HEK293 (cell line): ENCODE data around the gene ZFPM1.

ENCODE experiments used
- CTCF ChIA-PET: fragments of 350-600 bp; formaldehyde crosslinking; extraction: SDS; loops from one replicate; lab custom pipeline; 2021; ENCODE audit warnings: antibody characterized with exemption; lab: Yijun Ruan, JAX
- POLR2A ChIA-PET: fragments of 300-600 bp; formaldehyde crosslinking; extraction: SDS; loops from one replicate; lab custom pipeline; 2020; ENCODE audit warnings: antibody characterized with exemption, inconsistent platforms; lab: Yijun Ruan, JAX
- H3K27ac ChIP-seq: fragments of 200-500 bp; sonication (Bioruptor generic); 2 replicates; pipeline ENCODE4 v1.5.1; 2014; ENCODE audit warnings: low read depth, low read length, control low read depth, inconsistent platforms; ENCODE audit errors: extremely low read depth
- H3K36me3 ChIP-seq, 2 experiments: fragments of 200-500 bp in 1 of 2; sonication (Bioruptor generic) in 1 of 2; 1 replicate in 1 of 2; 2 replicates in 1 of 2; pipeline ENCODE4 v1.5.1; 2014 to 2017; ENCODE audit warnings: inconsistent platforms in 2 of 2, low read length in 2 of 2; ENCODE audit not compliant: control insufficient read depth in 2 of 2, insufficient read depth in 1 of 2
- H3K4me1 ChIP-seq: fragments of 200-500 bp; sonication (Bioruptor generic); 2 replicates; pipeline ENCODE4 v1.5.1; 2014; ENCODE audit warnings: mild to moderate bottlenecking, low read length, inconsistent platforms; ENCODE audit not compliant: control insufficient read depth, insufficient read depth
- H3K4me3 ChIP-seq: 2 replicates; pipeline ENCODE4 v1.5.1; 2011; ENCODE audit warnings: low read depth, mild to moderate bottlenecking, control low read depth, low read length, moderate library complexity
- H3K9me3 ChIP-seq: fragments of 200-500 bp; sonication (Bioruptor generic); 2 replicates; pipeline ENCODE4 v1.5.1; 2014; ENCODE audit warnings: low read depth, low read length, inconsistent platforms; ENCODE audit not compliant: control insufficient read depth, insufficient read depth
- HOXA7 ChIP-seq: sonication (generic); formaldehyde crosslinking; IDR thresholded peaks from 2 replicates; pipeline ENCODE4 v1.8.1; 2022; ENCODE audit warnings: missing genetic modification reagents, borderline replicate concordance
- MEIS1 ChIP-seq: sonication (generic); formaldehyde crosslinking; IDR thresholded peaks from 2 replicates; pipeline ENCODE4 v1.8.1; 2022; ENCODE audit warnings: missing genetic modification reagents, mild to moderate bottlenecking, borderline replicate concordance
- SALL2 ChIP-seq: fragments of 450-650 bp; formaldehyde crosslinking; IDR thresholded peaks from 2 replicates; pipeline ENCODE4 v1.5.0; 2017; ENCODE audit warnings: missing biosample characterization, mild to moderate bottlenecking, missing genetic modification characterization, borderline replicate concordance
- WT1 ChIP-seq: fragments of 450-650 bp; formaldehyde crosslinking; IDR thresholded peaks from 2 replicates; pipeline ENCODE4 v1.5.1; 2016; ENCODE audit warnings: missing biosample characterization, missing genetic modification characterization
- YY2 ChIP-seq: fragments of 450-650 bp; formaldehyde crosslinking; IDR thresholded peaks from 2 replicates; pipeline ENCODE4 v1.5.1; 2016; ENCODE audit warnings: missing biosample characterization, missing genetic modification characterization
- ZBTB17 ChIP-seq: fragments of 450-650 bp; formaldehyde crosslinking; IDR thresholded peaks from 2 replicates; pipeline ENCODE4 v1.5.1; 2016; ENCODE audit warnings: missing biosample characterization, missing genetic modification characterization
- ZFHX2 ChIP-seq: fragments of 450-650 bp; formaldehyde crosslinking; conservative IDR thresholded peaks from 2 replicates; pipeline ENCODE4 v1.5.1; 2016; ENCODE audit warnings: missing biosample characterization, missing genetic modification characterization
- ZNF140 ChIP-seq: fragments of 450-650 bp; formaldehyde crosslinking; IDR thresholded peaks from 2 replicates; pipeline ENCODE4 v1.5.1; 2016; ENCODE audit warnings: missing biosample characterization, missing genetic modification characterization
- ZNF19 ChIP-seq: fragments of 450-650 bp; formaldehyde crosslinking; IDR thresholded peaks from 2 replicates; pipeline ENCODE4; 2016; ENCODE audit warnings: missing biosample characterization, missing genetic modification characterization, low read depth
- ZNF354C ChIP-seq: fragments of 450-650 bp; formaldehyde crosslinking; IDR thresholded peaks from 2 replicates; pipeline ENCODE4 v1.5.1; 2016; ENCODE audit warnings: missing biosample characterization, missing genetic modification characterization, low read depth, borderline replicate concordance
- ZNF366 ChIP-seq: fragments of 450-650 bp; formaldehyde crosslinking; conservative IDR thresholded peaks from 2 replicates; pipeline ENCODE4 v1.5.1; 2016; ENCODE audit warnings: missing biosample characterization, missing genetic modification characterization
- ZNF391 ChIP-seq: fragments of 450-650 bp; formaldehyde crosslinking; IDR thresholded peaks from 2 replicates; pipeline ENCODE4 v1.5.1; 2016; ENCODE audit warnings: low read depth, missing biosample characterization, missing genetic modification characterization, borderline replicate concordance
- ZNF433 ChIP-seq: fragments of 450-650 bp; formaldehyde crosslinking; IDR thresholded peaks from 2 replicates; pipeline ENCODE4 v1.5.1; 2016; ENCODE audit warnings: missing biosample characterization, missing genetic modification characterization, low read depth
- ZNF473 ChIP-seq: fragments of 450-650 bp; formaldehyde crosslinking; IDR thresholded peaks from 2 replicates; pipeline ENCODE4 v1.5.1; 2017; ENCODE audit warnings: missing biosample characterization, missing genetic modification characterization
- ZNF48 ChIP-seq: fragments of 450-650 bp; formaldehyde crosslinking; IDR thresholded peaks from 2 replicates; pipeline ENCODE4 v1.5.1; 2016; ENCODE audit warnings: missing biosample characterization, missing genetic modification characterization
- ZNF548 ChIP-seq: fragments of 450-650 bp; formaldehyde crosslinking; IDR thresholded peaks from 2 replicates; pipeline ENCODE4 v1.5.1; 2016; ENCODE audit warnings: missing biosample characterization, missing genetic modification characterization
- ZNF654 ChIP-seq: fragments of 450-650 bp; formaldehyde crosslinking; IDR thresholded peaks from 2 replicates; pipeline ENCODE4 v1.5.1; 2016; ENCODE audit warnings: low read depth, missing biosample characterization, missing genetic modification characterization
- ZNF658 ChIP-seq: fragments of 450-650 bp; formaldehyde crosslinking; IDR thresholded peaks from 2 replicates; pipeline ENCODE4; 2016; ENCODE audit warnings: missing biosample characterization, missing genetic modification characterization
- ZNF777 ChIP-seq: fragments of 450-650 bp; formaldehyde crosslinking; IDR thresholded peaks from 2 replicates; pipeline ENCODE4 v1.5.1; 2017; ENCODE audit warnings: missing biosample characterization, missing genetic modification characterization, borderline replicate concordance
- TF ChIP-seq, protein P1 (sequence below): fragments of 450-650 bp; formaldehyde crosslinking; IDR thresholded peaks from 2 replicates; pipeline ENCODE4 v1.5.1; 2016; ENCODE audit warnings: missing biosample characterization, missing genetic modification characterization
- TF ChIP-seq, protein P2 (sequence below): fragments of 450-650 bp; formaldehyde crosslinking; IDR thresholded peaks from 2 replicates; pipeline ENCODE4 v1.5.1; 2016; ENCODE audit warnings: missing biosample characterization, missing genetic modification characterization, low read depth
- TF ChIP-seq, protein P3 (sequence below): fragments of 450-650 bp; formaldehyde crosslinking; IDR thresholded peaks from 2 replicates; pipeline ENCODE4 v1.5.1; 2016; ENCODE audit warnings: missing biosample characterization, missing genetic modification characterization, borderline replicate concordance

Gene ZFPM1

DNA sequence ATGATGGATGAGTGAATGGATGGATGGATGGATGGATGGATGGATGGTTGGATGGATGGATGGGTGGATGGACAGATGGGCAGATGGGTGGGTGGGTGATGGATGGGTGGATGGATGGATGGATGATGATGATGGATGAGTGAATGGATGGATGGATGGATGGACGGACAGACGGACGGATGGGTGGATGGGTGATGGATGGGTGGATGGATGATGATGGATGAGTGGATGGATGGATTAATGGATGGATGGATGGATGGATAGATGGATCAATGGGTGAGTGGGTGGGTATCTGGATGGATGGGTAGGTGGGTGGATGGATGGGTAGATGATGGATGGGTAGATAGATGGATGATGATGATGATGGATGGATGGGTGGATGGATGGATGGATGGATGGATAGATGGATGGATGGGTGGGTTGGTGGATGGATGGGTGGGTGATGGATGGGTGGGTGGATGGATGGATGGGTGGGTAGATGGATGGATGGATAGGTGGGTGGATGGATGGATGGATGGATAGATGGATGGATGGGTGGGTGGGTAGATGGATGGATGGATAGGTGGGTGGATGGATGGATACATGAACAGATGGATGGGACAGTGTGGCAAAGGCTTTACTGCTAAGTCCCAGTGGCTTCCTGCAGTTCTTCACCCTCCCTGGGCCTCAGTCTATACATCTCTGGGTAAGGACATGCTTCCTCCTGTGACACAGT lies 30.2 kb upstream of the ZFPM1 start:
- no peaks in the 10 kb centered on the region for H3K36me3 ChIP-seq
- no peaks in the 10 kb centered on the region for H3K4me1 ChIP-seq
- POLR2A ChIA-PET, result no interaction called here
- no peak overlapping the region for H3K4me3 ChIP-seq
- no peak overlapping the region for H3K27ac ChIP-seq
- no peak for TF ChIP-seq ZNF354C (tag by site-specific recombination)
- no peak for TF ChIP-seq ZNF48 (tag by site-specific recombination)
- no peak for TF ChIP-seq ZNF548
- TF ChIP-seq ZFHX2, result peak; percentile 1
- no peak for TF ChIP-seq ZNF433 (tag by site-specific recombination)
- TF ChIP-seq, protein P1, sequence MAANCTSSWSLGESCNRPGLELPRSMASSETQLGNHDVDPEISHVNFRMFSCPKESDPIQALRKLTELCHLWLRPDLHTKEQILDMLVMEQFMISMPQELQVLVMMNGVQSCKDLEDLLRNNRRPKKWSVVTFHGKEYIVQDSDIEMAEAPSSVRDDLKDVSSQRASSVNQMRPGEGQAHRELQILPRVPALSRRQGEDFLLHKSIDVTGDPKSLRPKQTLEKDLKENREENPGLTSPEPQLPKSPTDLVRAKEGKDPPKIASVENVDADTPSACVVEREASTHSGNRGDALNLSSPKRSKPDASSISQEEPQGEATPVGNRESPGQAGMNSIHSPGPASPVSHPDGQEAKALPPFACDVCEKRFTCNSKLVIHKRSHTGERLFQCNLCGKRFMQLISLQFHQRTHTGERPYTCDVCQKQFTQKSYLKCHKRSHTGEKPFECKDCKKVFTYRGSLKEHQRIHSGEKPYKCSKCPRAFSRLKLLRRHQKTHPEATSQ (tag by site-specific recombination), result no peak
- TF ChIP-seq ZNF473 (tag by site-specific recombination), result no peak
- no peak for TF ChIP-seq ZNF19 (tag by site-specific recombination)
- TF ChIP-seq, protein P2, sequence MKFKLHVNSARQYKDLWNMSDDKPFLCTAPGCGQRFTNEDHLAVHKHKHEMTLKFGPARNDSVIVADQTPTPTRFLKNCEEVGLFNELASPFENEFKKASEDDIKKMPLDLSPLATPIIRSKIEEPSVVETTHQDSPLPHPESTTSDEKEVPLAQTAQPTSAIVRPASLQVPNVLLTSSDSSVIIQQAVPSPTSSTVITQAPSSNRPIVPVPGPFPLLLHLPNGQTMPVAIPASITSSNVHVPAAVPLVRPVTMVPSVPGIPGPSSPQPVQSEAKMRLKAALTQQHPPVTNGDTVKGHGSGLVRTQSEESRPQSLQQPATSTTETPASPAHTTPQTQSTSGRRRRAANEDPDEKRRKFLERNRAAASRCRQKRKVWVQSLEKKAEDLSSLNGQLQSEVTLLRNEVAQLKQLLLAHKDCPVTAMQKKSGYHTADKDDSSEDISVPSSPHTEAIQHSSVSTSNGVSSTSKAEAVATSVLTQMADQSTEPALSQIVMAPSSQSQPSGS (tag by site-specific recombination), result no peak
- TF ChIP-seq ZNF366, result peak; percentile 95
- no peak for TF ChIP-seq MEIS1
- no peak for TF ChIP-seq WT1 (tag by site-specific recombination)
- no peak for TF ChIP-seq SALL2 (tag by site-specific recombination)
- TF ChIP-seq ZNF777 (tag by site-specific recombination), result no peak
- peak; percentile 98 for TF ChIP-seq ZBTB17 (tag by site-specific recombination)
- no peak for TF ChIP-seq ZNF140 (tag by site-specific recombination)
- TF ChIP-seq HOXA7 (CRISPR knock-in tag), result no peak
- no peak for TF ChIP-seq ZNF658 (tag by site-specific recombination)
- TF ChIP-seq ZNF654 (tag by site-specific recombination), result no peak
- 0 out of 2 replicates have a peak, but pooled peaks have one; percentile 25 for TF ChIP-seq YY2
- no peak for TF ChIP-seq ZNF391 (tag by site-specific recombination)
- TF ChIP-seq, protein P3, sequence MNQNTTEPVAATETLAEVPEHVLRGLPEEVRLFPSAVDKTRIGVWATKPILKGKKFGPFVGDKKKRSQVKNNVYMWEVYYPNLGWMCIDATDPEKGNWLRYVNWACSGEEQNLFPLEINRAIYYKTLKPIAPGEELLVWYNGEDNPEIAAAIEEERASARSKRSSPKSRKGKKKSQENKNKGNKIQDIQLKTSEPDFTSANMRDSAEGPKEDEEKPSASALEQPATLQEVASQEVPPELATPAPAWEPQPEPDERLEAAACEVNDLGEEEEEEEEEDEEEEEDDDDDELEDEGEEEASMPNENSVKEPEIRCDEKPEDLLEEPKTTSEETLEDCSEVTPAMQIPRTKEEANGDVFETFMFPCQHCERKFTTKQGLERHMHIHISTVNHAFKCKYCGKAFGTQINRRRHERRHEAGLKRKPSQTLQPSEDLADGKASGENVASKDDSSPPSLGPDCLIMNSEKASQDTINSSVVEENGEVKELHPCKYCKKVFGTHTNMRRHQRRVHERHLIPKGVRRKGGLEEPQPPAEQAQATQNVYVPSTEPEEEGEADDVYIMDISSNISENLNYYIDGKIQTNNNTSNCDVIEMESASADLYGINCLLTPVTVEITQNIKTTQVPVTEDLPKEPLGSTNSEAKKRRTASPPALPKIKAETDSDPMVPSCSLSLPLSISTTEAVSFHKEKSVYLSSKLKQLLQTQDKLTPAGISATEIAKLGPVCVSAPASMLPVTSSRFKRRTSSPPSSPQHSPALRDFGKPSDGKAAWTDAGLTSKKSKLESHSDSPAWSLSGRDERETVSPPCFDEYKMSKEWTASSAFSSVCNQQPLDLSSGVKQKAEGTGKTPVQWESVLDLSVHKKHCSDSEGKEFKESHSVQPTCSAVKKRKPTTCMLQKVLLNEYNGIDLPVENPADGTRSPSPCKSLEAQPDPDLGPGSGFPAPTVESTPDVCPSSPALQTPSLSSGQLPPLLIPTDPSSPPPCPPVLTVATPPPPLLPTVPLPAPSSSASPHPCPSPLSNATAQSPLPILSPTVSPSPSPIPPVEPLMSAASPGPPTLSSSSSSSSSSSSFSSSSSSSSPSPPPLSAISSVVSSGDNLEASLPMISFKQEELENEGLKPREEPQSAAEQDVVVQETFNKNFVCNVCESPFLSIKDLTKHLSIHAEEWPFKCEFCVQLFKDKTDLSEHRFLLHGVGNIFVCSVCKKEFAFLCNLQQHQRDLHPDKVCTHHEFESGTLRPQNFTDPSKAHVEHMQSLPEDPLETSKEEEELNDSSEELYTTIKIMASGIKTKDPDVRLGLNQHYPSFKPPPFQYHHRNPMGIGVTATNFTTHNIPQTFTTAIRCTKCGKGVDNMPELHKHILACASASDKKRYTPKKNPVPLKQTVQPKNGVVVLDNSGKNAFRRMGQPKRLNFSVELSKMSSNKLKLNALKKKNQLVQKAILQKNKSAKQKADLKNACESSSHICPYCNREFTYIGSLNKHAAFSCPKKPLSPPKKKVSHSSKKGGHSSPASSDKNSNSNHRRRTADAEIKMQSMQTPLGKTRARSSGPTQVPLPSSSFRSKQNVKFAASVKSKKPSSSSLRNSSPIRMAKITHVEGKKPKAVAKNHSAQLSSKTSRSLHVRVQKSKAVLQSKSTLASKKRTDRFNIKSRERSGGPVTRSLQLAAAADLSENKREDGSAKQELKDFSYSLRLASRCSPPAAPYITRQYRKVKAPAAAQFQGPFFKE (tag by site-specific recombination), result no peak
- CTCF ChIA-PET, result no interaction called here
- H3K9me3 ChIP-seq, result no peaks in the 10 kb centered on the region
